Upper lobe of left lung (tissue), 6 donors: ENCODE data around the gene DNAJC1. TPM values are rescaled to one million over a fixed set of nuclear protein-coding genes. Genes with fewer than 3 reads are reported as not detected.
"Not testable (repeated sequence)": the region's sequence is repeated elsewhere in the genome, so short reads cannot be mapped to it uniquely, and the experiment has no call there.

Experiments used
- ATAC-seq, 2 donors: fragments of 200-7000 bp; cut with Tn5 transposase; one replicate each; pipeline ENCODE4 v1.9.1; 2022; ENCODE audit warnings: mild to moderate bottlenecking in 2 of 2, moderate library complexity in 2 of 2; ENCODE audit not compliant: low FRiP score in 2 of 2
- DNase-seq, 2 donors: peaks; one replicate each; pipeline ENCODE4 v3.0.0-alpha.2; 2019 to 2020
- H3K27ac ChIP-seq, 4 donors: fragments of 200-600 bp; sonication (generic); one replicate each; pipeline ENCODE4 v1.5.1; 2016 to 2019
- H3K27me3 ChIP-seq, 4 donors: fragments of 200-600 bp; sonication (generic); one replicate each; pipeline ENCODE4 v1.5.1; 2017 to 2019
- H3K36me3 ChIP-seq, 4 donors: fragments of 200-600 bp; sonication (generic); one replicate each; pipeline ENCODE4 v1.5.1; 2016 to 2019
- H3K4me1 ChIP-seq, 4 donors: fragments of 200-600 bp; sonication (generic); one replicate each; pipeline ENCODE4 v1.5.1; 2018 to 2019
- H3K4me3 ChIP-seq, 4 donors: fragments of 200-600 bp; sonication (generic); one replicate each; pipeline ENCODE4 v1.5.1; 2017 to 2019; ENCODE audit warnings: mild to moderate bottlenecking in 2 of 4, moderate library complexity in 1 of 4
- H3K9me3 ChIP-seq, 4 donors: fragments of 200-600 bp; sonication (generic); one replicate each; pipeline ENCODE4 v1.5.1; 2018 to 2019
- CTCF ChIP-seq, 6 experiments: fragments of 450-650 bp in 4 of 6; fragments of 200-600 bp in 2 of 6; sonication (generic) in 2 of 6; IDR thresholded peaks; one replicate each; pipeline ENCODE4 v1.5.1; 2016 to 2019; ENCODE audit warnings: antibody characterized with exemption in 6 of 6
- EP300 ChIP-seq, 4 donors: sonication (generic); formaldehyde crosslinking; IDR thresholded peaks; one replicate each; pipeline ENCODE4 v1.5.1; 2017; ENCODE audit warnings: antibody characterized with exemption in 4 of 4, control low read depth in 2 of 4
- POLR2A ChIP-seq, 4 donors: fragments of 450-650 bp; IDR thresholded peaks; one replicate each; pipeline ENCODE4 v1.5.1; 2016 to 2017; ENCODE audit warnings: antibody characterized with exemption in 4 of 4, mild to moderate bottlenecking in 2 of 4
- POLR2AphosphoS5 ChIP-seq, 2 donors: sonication (generic); formaldehyde crosslinking; IDR thresholded peaks; one replicate each; pipeline ENCODE4 v1.5.1; 2017; ENCODE audit warnings: antibody characterized with exemption in 2 of 2
- WGBS, 2 donors: methylation state at CpG; one replicate each; pipeline ENCODE4 v1.1.5; 2017 to 2018; 5-methylcytosine and 5-hydroxymethylcytosine counted together
- total RNA-seq, 6 donors: library from RNA; depleted of rRNA in 4 of 6; stranded (reverse); fragments of >200 nt in 4 of 6; gene quantifications; one replicate each; pipeline versions ENCODE4 v1.1.0 to v1.2.1, GENCODE V29; 2016 to 2021
- donor health status: DM: no; HTN: no; CAD: no; lungs with moderate emphysema.
- donor health status: DM: no; HTN: yes; CAD: no; lungs with severe emphysema.

The DNAJC1 gene
- total RNA-seq, 6 donors from 2014 or later, result 30.8 to 106 (median 74.1) TPM

GRCh38 chr10:21870849-21871248 is 132.7 kb downstream of the DNAJC1 start:
- Histone ChIP-seq H3K4me1 (no peaks in the 10 kb centered on the region), H3K4me3 (no peak overlapping the region), H3K27ac (no peak overlapping the region), H3K9me3 (peaks cover 0 to 11% (median 9%) of the 10 kb centered on the region in 4 donors), H3K27me3 (no peaks in the 10 kb centered on the region), H3K36me3 (peaks cover 0 to 11% (median 6%) of the 10 kb centered on the region in 4 donors)
- WGBS, 2 donors, result 100% methylated on average over 1 of the region's 1 CpG
- DNase-seq, result no peak
- no peak for ATAC-seq
- TF ChIP-seq POLR2A (IDR thresholded peaks at IDR 0.05) (no peak), EP300 (IDR thresholded peaks at IDR 0.05) (no peak), CTCF (IDR thresholded peaks at IDR 0.05) (no peak)

- DNase-seq, H3K27ac ChIP-seq, H3K4me1 ChIP-seq, ATAC-seq, H3K27me3 ChIP-seq, H3K4me3 ChIP-seq, H3K36me3 ChIP-seq: not testable (repeated sequence)
- WGBS, 2 donors, result 93 to 97% methylated on average over 2 of the region's 2 CpGs
- H3K9me3 ChIP-seq, result peaks cover 0 to 11% (median 9%) of the 10 kb centered on the region in 4 donors
Measured at GRCh38 chr10:21869087-21869486, 134.4 kb downstream of the DNAJC1 start.

GRCh38 chr10:21860718-21861117 is 142.8 kb downstream of the DNAJC1 start:
- Histone ChIP-seq H3K36me3 (no peaks in the 10 kb centered on the region), H3K4me3 (no peak overlapping the region), H3K4me1 (no peaks in the 10 kb centered on the region), H3K27ac (no peak overlapping the region), H3K27me3 (no peaks in the 10 kb centered on the region), H3K9me3 (no peaks in the 10 kb centered on the region)
- TF ChIP-seq POLR2AphosphoS5 (IDR thresholded peaks at IDR 0.05) (no peak), CTCF (IDR thresholded peaks at IDR 0.05) (no peak), EP300 (IDR thresholded peaks at IDR 0.05) (no peak), POLR2A (IDR thresholded peaks at IDR 0.05) (no peak)
- WGBS, 2 donors, result 88 to 95% methylated on average over 1 of the region's 1 CpG
- ATAC-seq (no peak), DNase-seq (no peak)

- TF ChIP-seq POLR2AphosphoS5 (IDR thresholded peaks at IDR 0.05), result no peak
- no peak for TF ChIP-seq POLR2A (IDR thresholded peaks at IDR 0.05)
- TF ChIP-seq EP300 (IDR thresholded peaks at IDR 0.05), result no peak
- TF ChIP-seq CTCF (IDR thresholded peaks at IDR 0.05), result no peak
- no peaks in the 10 kb centered on the region for H3K4me1 ChIP-seq
- DNase-seq, result no peak
- ATAC-seq, result no peak
- 46 to 50% methylated on average over 2 of the region's 2 CpGs for WGBS, 2 donors
- H3K27ac ChIP-seq, result no peak overlapping the region
- no peaks in the 10 kb centered on the region for H3K9me3 ChIP-seq
- no peaks in the 10 kb centered on the region for H3K27me3 ChIP-seq
- no peaks in the 10 kb centered on the region for H3K36me3 ChIP-seq
- H3K4me3 ChIP-seq, result no peak overlapping the region
Measured at GRCh38 chr10:21858455-21858854, 145.1 kb downstream of the DNAJC1 start.

GRCh38 chr10:21849607-21850006 is 153.9 kb downstream of the DNAJC1 start:
- no peak for TF ChIP-seq CTCF (IDR thresholded peaks at IDR 0.05)
- no peak for TF ChIP-seq POLR2AphosphoS5 (IDR thresholded peaks at IDR 0.05)
- TF ChIP-seq EP300 (IDR thresholded peaks at IDR 0.05), result no peak
- no peak for TF ChIP-seq POLR2A (IDR thresholded peaks at IDR 0.05)
- peaks cover 7 to 16% (median 12%) of the 10 kb centered on the region in 4 donors for H3K9me3 ChIP-seq
- H3K4me3 ChIP-seq, result no peak overlapping the region
- no peak overlapping the region for H3K27ac ChIP-seq
- DNase-seq (no peak), ATAC-seq (no peak)
- H3K4me1 ChIP-seq, result no peaks in the 10 kb centered on the region
- no peaks in the 10 kb centered on the region for H3K27me3 ChIP-seq
- 93 to 97% methylated on average over 1 of the region's 1 CpG for WGBS, 2 donors
- no peaks in the 10 kb centered on the region for H3K36me3 ChIP-seq
